ENCODE results near the gene DPH5.
"Not testable (repeated sequence)": the region's sequence is repeated elsewhere in the genome, so short reads cannot be mapped to it uniquely, and the experiment has no call there.

Gene DPH5

DNA sequence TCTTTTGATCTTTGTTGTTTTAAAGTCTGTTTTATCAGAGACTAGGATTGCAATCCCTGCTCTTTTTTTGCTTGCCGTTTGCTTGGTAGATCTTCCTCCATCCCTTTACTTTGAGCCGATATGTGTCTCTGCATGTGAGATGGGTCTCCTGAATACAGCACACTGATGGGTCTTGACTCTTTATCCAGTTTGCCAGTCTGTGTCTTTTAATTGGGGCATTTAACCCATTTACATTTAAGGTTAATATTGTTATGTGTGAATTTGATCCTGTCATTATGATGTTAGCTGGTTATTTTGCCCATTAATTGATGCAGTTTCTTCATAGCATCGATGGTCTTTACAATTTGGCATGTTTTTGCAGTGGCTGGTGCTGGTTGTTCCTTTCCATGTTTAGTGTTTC is 77.8 kb downstream of the DPH5 start:
- ATAC-seq = not testable (repeated sequence)

DNA sequence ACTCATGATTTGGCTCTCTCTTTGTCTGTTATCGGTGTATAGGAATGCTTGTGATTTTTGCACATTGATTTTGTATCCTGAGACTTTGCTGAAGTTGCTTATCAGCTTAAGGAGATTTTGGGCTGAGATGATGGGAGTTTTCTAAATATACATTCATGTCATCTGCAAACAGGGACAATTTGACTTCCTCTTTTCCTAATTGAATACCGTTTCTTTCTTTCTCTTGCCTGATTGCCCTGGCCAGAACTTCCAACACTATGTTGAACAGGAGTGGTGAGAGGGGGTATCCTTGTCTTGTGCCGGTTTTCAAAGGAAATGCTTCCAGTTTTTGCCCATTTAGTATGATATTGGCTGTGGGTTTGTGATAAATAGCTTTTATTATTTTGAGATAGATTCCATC is 79.5 kb downstream of the DPH5 start:
- ATAC-seq = not testable (repeated sequence)

DNA sequence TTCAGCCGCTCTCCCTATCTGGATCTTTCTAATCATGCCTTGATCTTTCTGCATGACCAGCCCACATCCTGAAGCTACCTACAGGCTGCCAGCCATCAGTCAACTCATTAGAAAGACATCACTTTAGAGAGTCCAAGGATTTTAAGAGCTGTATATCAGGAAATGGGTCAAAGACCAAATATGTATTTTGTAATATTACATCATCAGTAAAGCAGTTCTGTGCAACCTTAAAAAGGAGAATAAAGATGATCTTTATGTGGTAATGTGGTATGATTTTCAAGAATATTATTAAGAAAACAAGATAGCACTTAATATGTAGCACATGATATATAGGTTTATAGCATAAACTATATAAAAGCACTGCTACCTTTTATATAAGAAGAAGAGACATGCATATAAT is 82.1 kb downstream of the DPH5 start:
- TF ChIP-seq PPARA (CRISPR knock-in tag; IDR thresholded peaks at IDR 0.05; ENCODE audit: borderline replicate concordance) = no peak
- TF ChIP-seq, protein P1, sequence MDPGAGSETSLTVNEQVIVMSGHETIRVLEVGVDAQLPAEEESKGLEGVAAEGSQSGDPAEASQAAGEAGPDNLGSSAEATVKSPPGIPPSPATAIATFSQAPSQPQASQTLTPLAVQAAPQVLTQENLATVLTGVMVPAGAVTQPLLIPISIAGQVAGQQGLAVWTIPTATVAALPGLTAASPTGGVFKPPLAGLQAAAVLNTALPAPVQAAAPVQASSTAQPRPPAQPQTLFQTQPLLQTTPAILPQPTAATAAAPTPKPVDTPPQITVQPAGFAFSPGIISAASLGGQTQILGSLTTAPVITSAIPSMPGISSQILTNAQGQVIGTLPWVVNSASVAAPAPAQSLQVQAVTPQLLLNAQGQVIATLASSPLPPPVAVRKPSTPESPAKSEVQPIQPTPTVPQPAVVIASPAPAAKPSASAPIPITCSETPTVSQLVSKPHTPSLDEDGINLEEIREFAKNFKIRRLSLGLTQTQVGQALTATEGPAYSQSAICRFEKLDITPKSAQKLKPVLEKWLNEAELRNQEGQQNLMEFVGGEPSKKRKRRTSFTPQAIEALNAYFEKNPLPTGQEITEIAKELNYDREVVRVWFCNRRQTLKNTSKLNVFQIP (CRISPR knock-in tag; IDR thresholded peaks at IDR 0.05; ENCODE audit: borderline replicate concordance, low read depth) = no peak
- TF ChIP-seq ZNF565 (CRISPR knock-in tag; conservative IDR thresholded peaks at IDR 0.05; ENCODE audit: low read depth) = no peak
- TF ChIP-seq TCF4 (CRISPR knock-in tag; IDR thresholded peaks at IDR 0.05; ENCODE audit: borderline replicate concordance) = no peak
- TF ChIP-seq ZC3H10 (CRISPR knock-in tag; IDR thresholded peaks at IDR 0.05) = no peak
- TF ChIP-seq, protein P2, sequence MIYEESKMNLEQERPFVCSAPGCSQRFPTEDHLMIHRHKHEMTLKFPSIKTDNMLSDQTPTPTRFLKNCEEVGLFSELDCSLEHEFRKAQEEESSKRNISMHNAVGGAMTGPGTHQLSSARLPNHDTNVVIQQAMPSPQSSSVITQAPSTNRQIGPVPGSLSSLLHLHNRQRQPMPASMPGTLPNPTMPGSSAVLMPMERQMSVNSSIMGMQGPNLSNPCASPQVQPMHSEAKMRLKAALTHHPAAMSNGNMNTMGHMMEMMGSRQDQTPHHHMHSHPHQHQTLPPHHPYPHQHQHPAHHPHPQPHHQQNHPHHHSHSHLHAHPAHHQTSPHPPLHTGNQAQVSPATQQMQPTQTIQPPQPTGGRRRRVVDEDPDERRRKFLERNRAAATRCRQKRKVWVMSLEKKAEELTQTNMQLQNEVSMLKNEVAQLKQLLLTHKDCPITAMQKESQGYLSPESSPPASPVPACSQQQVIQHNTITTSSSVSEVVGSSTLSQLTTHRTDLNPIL (CRISPR knock-in tag; IDR thresholded peaks at IDR 0.05; ENCODE audit: low read depth) = no peak
- no peak for TF ChIP-seq SNAI2 (CRISPR knock-in tag; IDR thresholded peaks at IDR 0.05)
- no peak for TF ChIP-seq ZFP3 (CRISPR knock-in tag; IDR thresholded peaks at IDR 0.05)
- TF ChIP-seq GLIS3 (CRISPR knock-in tag; IDR thresholded peaks at IDR 0.05) = no peak
- TF ChIP-seq BACH2 (CRISPR knock-in tag; IDR thresholded peaks at IDR 0.05; ENCODE audit: borderline replicate concordance) = no peak
- TF ChIP-seq, protein P3, sequence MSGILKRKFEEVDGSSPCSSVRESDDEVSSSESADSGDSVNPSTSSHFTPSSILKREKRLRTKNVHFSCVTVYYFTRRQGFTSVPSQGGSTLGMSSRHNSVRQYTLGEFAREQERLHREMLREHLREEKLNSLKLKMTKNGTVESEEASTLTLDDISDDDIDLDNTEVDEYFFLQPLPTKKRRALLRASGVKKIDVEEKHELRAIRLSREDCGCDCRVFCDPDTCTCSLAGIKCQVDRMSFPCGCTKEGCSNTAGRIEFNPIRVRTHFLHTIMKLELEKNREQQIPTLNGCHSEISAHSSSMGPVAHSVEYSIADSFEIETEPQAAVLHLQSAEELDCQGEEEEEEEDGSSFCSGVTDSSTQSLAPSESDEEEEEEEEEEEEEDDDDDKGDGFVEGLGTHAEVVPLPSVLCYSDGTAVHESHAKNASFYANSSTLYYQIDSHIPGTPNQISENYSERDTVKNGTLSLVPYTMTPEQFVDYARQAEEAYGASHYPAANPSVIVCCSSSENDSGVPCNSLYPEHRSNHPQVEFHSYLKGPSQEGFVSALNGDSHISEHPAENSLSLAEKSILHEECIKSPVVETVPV (CRISPR knock-in tag; IDR thresholded peaks at IDR 0.05) = no peak
- TF ChIP-seq ARNTL (CRISPR knock-in tag; IDR thresholded peaks at IDR 0.05; ENCODE audit: borderline replicate concordance, low read depth) = no peak
- TF ChIP-seq RARB (CRISPR knock-in tag; IDR thresholded peaks at IDR 0.05) = no peak
- no peak for TF ChIP-seq ZNF70 (CRISPR knock-in tag; IDR thresholded peaks at IDR 0.05)
- TF ChIP-seq, protein P4, sequence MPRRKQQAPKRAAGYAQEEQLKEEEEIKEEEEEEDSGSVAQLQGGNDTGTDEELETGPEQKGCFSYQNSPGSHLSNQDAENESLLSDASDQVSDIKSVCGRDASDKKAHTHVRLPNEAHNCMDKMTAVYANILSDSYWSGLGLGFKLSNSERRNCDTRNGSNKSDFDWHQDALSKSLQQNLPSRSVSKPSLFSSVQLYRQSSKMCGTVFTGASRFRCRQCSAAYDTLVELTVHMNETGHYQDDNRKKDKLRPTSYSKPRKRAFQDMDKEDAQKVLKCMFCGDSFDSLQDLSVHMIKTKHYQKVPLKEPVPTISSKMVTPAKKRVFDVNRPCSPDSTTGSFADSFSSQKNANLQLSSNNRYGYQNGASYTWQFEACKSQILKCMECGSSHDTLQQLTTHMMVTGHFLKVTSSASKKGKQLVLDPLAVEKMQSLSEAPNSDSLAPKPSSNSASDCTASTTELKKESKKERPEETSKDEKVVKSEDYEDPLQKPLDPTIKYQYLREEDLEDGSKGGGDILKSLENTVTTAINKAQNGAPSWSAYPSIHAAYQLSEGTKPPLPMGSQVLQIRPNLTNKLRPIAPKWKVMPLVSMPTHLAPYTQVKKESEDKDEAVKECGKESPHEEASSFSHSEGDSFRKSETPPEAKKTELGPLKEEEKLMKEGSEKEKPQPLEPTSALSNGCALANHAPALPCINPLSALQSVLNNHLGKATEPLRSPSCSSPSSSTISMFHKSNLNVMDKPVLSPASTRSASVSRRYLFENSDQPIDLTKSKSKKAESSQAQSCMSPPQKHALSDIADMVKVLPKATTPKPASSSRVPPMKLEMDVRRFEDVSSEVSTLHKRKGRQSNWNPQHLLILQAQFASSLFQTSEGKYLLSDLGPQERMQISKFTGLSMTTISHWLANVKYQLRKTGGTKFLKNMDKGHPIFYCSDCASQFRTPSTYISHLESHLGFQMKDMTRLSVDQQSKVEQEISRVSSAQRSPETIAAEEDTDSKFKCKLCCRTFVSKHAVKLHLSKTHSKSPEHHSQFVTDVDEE (CRISPR knock-in tag; IDR thresholded peaks at IDR 0.05) = no peak
- no peak for TF ChIP-seq OSR1 (CRISPR knock-in tag; IDR thresholded peaks at IDR 0.05)
- no peak for TF ChIP-seq CSDC2 (CRISPR knock-in tag; IDR thresholded peaks at IDR 0.05)
- TF ChIP-seq ESRRG (CRISPR knock-in tag; IDR thresholded peaks at IDR 0.05) = no peak
- no peak for ATAC-seq

DNA sequence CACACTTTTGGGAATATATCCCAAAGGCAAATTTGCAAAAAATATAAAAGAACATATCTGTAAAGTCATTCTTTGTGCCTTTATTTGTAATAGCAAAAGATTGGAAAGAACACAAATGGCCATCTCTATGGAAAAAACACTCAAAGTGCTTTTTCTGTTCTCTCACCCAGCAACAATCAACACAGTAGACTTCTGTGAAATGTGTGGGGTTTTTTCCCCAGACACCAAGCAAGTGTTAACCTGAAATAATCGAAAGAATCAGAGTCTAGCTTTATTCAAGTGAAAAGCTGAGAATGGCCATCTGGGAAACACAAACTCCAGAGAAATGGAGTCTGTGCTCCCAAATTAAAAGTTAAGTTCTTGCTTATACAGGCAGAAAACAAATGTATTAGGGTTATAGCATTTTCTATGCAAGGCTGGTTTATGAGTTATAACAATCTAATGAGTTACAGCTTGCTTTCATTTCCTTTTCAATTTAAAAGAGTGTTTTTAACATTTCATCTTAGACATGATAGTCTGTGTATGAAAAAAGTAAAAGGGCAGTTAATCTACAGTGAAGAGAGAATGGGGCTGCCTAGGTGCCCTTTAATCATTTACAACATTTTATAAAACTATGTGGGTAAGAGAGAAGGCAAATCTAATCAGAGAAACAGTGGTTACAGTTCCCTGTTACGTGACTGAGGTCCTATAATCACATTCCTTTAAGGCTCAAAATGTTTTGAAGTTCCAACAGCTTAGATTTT is 83.1 kb downstream of the DPH5 start:
- TF ChIP-seq BACH2 (CRISPR knock-in tag; IDR thresholded peaks at IDR 0.05; ENCODE audit: borderline replicate concordance) (no peak), TCF4 (CRISPR knock-in tag; IDR thresholded peaks at IDR 0.05; ENCODE audit: borderline replicate concordance) (no peak), ZNF565 (CRISPR knock-in tag; conservative IDR thresholded peaks at IDR 0.05; ENCODE audit: low read depth) (no peak), PPARA (CRISPR knock-in tag; IDR thresholded peaks at IDR 0.05; ENCODE audit: borderline replicate concordance) (no peak)
- TF ChIP-seq, protein P3 (CRISPR knock-in tag; IDR thresholded peaks at IDR 0.05) = no peak
- TF ChIP-seq, protein P1 (CRISPR knock-in tag; IDR thresholded peaks at IDR 0.05; ENCODE audit: borderline replicate concordance, low read depth) = no peak

More for the DNA sequence above, 83.1 kb downstream of the DPH5 start:
- ATAC-seq = no peak

All from SK-N-SH treated with all-trans-retinoic acid at 6 μM for 48 hours (cell line).